Epithelial cell of prostate (primary cell): ENCODE results near the gene EEF1G.
"Not testable (repeated sequence)": the region's sequence is repeated elsewhere in the genome, so short reads cannot be mapped to it uniquely, and the experiment has no call there.

Experiments
- DNase-seq: peaks from one replicate; pipeline ENCODE4 v3.0.0-alpha.2; 2011; ENCODE audit warnings: low read depth, low spot score
- H3K27ac ChIP-seq: fragments of 450-650 bp; 2 replicates; pipeline ENCODE4 v1.5.1; 2017; ENCODE audit warnings: mild to moderate bottlenecking

Gene EEF1G

DNA sequence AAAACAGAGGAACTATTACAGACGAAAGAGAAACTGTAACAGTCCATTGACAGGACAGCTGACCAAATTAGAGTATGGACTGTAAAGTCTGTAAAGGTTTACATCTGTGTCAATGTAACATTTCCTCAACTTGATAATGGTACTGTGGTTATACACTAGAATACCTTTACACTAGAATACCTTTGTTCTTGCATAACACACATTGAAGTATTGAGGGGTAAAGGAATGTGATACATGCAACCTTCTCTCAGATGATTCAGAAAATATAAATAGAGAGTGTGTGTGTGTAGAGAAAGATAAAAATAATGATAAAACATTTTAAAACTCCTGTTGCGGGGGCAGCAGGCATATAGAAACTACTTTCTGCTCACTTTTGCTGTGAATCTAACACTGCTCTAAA, 5.6 kb upstream of the EEF1G start:
- DNase-seq, result no peak
- no peak overlapping the region for H3K27ac ChIP-seq

- no peak for DNase-seq
- H3K27ac ChIP-seq, result no peak overlapping the region
Observed at GRCh38 chr11:62578541-62578940, 4.8 kb upstream of the EEF1G start.

DNA sequence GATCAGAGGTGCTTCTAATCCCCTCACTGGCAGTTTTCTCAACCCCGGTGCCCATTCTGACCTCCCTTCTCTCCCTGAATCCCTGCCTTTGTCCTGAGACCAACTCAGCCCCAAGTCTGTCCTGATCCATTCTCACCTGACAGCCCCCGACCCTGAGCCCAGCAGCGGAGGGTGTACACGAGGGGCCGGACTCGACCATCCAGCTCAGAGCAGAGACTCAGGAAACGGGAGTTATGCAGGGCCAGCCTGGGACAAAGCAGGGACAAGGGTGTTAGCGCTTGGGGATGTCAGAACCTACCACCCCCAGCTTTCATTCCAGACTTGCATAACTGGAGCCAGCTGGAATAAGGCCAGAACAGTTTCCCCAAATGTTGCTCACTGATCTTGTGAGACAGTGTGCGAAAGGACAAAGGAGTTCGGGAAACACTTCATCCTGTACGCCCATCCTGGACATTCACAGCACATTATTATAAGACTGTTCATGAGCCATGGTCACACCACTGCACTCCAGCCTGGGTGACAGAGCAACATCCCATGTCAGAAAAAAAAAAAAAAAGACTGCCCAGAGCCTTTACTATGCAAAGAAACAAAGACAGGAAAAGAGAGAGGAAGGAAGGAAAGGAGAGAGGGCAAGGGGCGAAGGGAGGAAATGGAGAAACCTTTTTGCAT, 3.5 kb upstream of the EEF1G start:
- no peak overlapping the region for H3K27ac ChIP-seq
- DNase-seq, result no peak

DNA sequence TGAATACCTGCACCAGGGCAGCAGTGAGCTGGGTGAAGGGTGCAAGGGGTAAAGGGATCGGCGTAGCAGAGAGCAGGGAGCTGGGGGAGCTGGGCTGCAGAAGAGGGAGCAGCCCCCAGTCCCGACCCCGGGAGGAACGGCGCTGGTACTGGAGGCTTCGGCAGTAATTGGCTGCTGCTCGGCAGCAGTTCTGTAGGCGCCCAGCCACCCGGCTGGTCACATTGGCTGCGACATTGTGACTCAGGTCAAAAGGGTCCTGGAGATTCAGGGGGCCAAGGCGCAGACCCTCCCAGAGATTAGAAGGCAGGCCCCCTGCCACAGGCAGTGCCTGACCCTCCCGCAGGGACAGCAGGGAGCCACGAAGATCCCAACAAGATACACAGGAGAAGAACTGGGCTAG, 2.1 kb upstream of the EEF1G start:
- H3K27ac ChIP-seq, result no peak overlapping the region
- no peak for DNase-seq

GRCh38 chr11:62575156-62575555, 1.5 kb upstream of the EEF1G start:
- no peak overlapping the region for H3K27ac ChIP-seq
- no peak for DNase-seq

GRCh38 chr11:62574363-62575071, 826 bp upstream of the EEF1G start:
- peak overlapping the region; percentile 78 for H3K27ac ChIP-seq
- no peak for DNase-seq

DNA sequence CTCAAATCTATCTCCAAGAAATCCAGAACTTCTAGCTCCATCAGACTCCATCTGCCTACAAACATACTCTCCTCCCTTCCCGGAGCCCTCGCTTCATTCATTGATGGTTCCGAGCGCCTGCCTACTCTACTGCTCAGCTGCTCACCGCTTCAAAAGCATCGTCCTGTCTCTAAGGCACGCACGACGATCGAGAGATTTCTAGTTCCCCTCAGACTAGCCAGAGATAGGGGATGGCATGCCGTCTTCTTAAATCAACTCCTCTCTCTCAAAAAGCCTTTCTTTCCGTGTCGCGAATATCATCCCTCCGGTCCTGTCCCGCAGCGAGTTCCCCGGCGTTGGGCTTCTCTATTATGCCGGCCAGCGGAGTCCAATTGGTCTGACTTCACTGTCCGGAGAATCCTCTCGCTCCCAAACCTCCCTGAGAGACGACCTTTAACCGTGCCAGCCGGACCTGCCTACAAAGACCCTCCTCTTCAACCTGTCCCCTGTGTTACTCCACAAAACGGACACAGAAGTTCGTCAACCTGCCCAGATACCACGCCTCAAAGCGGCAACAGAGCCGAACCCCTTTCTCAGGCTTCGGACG, 592 bp downstream of the EEF1G start:
- DNase-seq, result no peak
- H3K27ac ChIP-seq, result peak overlapping the region; percentile 78

DNA sequence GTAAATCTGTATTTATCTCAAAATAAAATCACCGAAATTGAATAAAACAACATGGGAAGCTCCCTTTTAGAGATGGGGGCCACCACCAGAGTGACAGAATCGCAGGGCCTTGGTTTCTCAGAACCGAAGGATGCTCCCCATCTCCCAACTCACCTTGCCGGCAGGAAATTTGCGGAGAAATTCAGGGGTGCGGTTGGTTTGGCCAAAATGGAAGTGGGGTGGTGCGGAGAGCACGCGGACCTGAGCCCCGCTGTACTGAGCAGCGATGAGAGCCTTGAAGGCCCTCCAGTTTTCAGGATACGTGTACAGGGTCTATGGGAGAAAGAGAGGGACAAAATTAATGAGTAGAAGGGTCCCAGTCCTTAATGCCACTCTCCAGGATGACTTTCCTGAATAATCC, 1.3 kb downstream of the EEF1G start:
- no peak for DNase-seq
- H3K27ac ChIP-seq, result peak overlapping the region; percentile 78

- DNase-seq, result not testable (repeated sequence)
- H3K27ac ChIP-seq, result peak overlapping the region; percentile 78
Observed at GRCh38 chr11:62571493-62571892, 2.2 kb downstream of the EEF1G start.

DNA sequence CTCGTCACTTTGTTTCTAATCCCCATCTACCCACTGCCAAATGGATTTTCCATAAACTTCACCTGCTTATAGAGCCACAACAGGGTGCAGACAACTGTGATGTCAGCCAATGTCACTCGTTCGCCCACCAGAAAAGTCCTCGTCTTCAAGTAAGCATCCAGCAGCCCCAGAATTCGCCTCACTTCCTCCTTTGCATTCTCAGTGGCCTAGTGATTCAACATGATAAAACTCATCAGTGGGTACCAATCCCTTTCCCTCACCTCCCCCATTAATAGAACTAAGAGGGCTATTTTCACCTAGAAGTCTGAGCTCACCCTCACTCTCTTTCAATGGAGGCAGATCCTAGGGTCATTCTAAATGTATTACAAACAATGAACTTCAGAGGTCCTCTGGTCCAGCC, 2.8 kb downstream of the EEF1G start:
- H3K27ac ChIP-seq, result peak overlapping the region; percentile 9
- DNase-seq, result not testable (repeated sequence)

DNA sequence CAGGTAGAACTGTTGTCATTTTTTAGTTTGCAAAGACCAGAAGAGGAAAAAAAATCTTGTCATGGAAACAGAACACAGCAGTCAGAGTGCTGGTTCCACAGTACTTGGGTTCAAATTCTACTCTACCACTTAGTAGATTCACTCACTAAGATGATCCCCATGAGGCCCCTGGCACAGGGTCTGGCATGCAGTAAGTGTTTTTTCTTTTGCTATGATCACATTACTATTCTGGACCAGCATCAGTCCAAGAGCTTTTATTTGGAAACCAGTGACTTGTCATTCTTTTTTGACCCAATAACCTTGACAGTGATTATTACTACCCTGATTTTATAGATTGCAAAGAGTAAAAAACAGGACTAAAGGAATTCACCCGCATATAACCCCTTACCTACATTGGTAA, 4.1 kb downstream of the EEF1G start:
- H3K27ac ChIP-seq, result peak overlapping the region; percentile 9
- DNase-seq, result no peak

DNA sequence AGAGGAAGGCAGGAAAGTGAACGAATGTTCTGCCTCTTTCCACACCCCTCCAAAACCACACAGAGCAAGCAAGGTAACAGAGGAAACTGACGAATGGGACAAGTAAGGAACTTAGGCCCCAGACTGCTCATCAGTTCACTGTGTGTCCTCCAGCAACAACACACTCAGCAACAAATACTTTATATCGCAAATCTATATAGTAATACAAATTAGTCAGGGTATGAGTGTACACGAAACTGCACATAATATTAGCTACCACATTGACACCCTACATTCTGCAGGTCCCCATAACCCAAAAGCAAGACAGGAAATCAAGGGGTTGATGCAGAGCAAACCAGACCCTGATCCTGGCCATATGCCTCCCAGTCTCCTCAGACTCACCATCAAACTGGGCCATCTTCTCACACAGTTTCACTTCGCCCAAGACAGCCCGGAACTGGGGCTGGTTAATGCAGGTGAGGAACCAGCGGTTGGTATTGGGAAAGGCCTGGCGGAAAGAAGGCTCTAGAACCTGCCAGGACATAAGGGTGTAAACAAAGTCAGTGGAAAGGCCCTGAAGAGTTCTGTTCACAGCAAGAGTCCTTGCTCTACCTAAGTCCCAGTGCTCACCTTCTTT, 6.6 kb downstream of the EEF1G start:
- H3K27ac ChIP-seq, result peak overlapping the region; percentile 8

GRCh38 chr11:62566247-62566646, 7.4 kb downstream of the EEF1G start:
- no peak for DNase-seq
- peak overlapping the region; percentile 12 for H3K27ac ChIP-seq

More for the DNA sequence above, 6.6 kb downstream of the EEF1G start:
- DNase-seq, result no peak

DNA sequence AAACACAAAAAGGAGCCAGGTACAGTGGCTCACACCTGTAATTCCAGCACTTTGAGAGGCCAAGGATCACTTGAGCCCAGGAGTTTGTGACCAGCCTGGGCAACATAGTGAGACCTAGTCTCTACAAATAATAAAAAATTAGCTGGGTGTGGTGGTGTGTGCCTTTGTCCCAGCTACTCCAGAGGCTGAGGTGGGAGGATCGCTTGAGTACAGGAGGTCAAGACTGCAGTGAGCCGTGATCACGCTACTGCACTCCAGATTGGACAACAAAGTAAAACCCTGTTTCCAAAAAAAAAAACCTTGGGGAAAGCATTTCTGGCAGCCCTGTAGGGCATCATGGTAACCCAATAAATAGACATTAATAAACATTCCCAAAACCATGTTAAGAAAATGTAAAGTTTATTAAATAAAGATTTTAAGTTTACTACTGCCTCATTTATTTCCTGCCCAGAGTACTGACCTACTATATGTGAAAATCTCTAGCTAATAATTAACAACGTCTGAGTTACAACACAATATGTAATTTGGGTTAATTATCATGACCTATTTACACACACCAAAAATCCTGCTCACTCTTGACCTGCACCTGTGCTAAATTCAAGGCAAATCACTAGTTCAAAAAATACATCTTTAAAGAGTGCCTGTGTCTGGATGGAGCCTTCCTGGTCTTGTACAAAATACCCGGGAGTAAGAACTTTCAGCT, 8.4 kb downstream of the EEF1G start:
- no peak for DNase-seq

GRCh38 chr11:62561677-62562230, 11.9 kb downstream of the EEF1G start:
- peak overlapping the region; percentile 99 for H3K27ac ChIP-seq
- not testable (repeated sequence) for DNase-seq

More for the DNA sequence above, 8.4 kb downstream of the EEF1G start:
- H3K27ac ChIP-seq, result peak overlapping the region; percentile 12

DNA sequence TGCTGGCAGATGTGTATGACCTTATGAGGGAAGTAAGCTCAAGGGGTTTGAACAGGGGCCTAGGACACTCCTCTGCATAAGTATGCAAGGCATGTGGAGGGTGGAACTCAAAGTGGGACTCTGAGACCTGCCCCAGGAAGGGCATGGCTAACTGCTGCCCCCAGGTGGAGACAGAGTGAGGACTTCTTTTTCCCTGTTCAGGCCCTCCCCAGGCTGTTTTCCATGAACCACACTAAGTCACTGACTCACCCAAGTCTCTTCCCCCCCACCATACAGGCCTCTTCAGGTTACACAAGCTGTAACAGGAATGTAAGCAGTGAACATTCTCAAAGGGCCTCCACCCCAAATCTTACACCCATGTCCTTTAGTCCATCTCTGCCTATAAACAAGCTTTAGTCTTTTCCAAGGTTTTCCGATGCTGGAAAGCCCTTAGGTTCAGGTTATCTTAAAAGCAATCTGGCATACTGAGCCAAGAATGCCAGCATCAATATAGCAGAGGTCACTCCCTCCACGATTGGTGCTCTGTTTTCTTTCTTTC, 13.1 kb downstream of the EEF1G start:
- peak overlapping the region; percentile 99 for H3K27ac ChIP-seq
- peak; percentile 94 for DNase-seq

GRCh38 chr11:62559626-62560025, 14.1 kb downstream of the EEF1G start:
- H3K27ac ChIP-seq, result peak overlapping the region; percentile 99

DNA sequence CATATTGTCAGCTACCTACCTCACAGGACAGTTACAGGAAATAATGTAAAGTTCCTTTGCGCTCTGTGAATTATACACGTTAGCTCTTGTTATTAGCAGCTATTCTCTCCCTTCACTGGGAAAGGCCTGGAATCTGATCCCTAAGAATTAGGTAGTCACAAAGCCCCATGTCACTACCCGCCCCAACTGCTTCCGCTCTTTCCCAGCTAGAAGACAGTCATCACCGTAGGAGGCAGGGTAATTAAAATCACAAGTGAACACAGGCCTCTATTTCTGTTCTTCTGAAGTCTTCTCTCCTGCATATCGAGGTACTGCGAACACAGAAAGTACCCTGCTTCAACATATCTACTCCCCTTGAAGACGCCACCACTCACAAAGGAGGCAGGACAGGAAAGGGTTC, 14.5 kb downstream of the EEF1G start:
- H3K27ac ChIP-seq, result peak overlapping the region; percentile 99
- no peak for DNase-seq

More at GRCh38 chr11:62559626-62560025, 14.1 kb downstream of the EEF1G start:
- DNase-seq, result not testable (repeated sequence)

DNA sequence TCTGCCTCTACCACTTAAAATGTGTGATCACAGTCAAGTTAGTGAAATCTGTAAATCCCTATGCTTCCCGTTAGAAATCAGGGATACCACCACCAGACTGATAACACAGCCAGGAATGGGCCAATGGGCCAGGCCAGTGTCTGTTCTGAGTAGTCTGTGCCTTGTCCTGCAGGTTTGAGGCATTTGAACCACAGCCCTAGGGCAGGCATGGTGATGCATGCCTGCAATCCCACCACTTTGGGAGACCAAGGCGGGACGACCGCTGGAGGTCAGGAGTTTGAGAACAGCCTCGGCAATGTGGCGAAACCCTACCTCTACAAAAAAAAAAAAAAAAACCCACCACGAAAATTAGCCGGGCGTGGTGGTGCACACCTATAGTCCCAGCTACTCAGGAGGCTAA, 15.0 kb downstream of the EEF1G start:
- peak overlapping the region; percentile 99 for H3K27ac ChIP-seq
- DNase-seq, result no peak
